Adrenal gland (tissue), 12 donors: ENCODE data around the gene ARL14EP. TPM values are rescaled to one million over a fixed set of nuclear protein-coding genes. Genes with fewer than 3 reads are reported as not detected.

Source experiments
- DNase-seq, 7 donors: peaks; one replicate each; pipeline ENCODE4 v3.0.0-alpha.2; 2019 to 2020
- H3K27ac ChIP-seq, 5 donors: fragments of 200-600 bp; sonication (generic) in 4 of 5; 1 replicate in 3 of 5; 2 replicates in 2 of 5; pipeline versions ENCODE4 v1.5.1 to v1.8.0; 2016 to 2020; ENCODE audit warnings: mild to moderate bottlenecking in 1 of 5
- H3K27me3 ChIP-seq: fragments of 200-600 bp; 2 replicates; pipeline ENCODE4 v1.8.0; 2021
- H3K36me3 ChIP-seq, 2 donors: fragments of 200-600 bp; replicated peaks in 1 of 2; 1 replicate in 1 of 2; 2 replicates in 1 of 2; pipeline versions ENCODE4 v1.5.1 to v1.8.0; 2018 to 2022
- H3K4me1 ChIP-seq, 2 donors: fragments of 200-600 bp; replicated peaks in 1 of 2; 1 replicate in 1 of 2; 2 replicates in 1 of 2; pipeline versions ENCODE4 v1.5.1 to v1.8.0; 2018 to 2021
- H3K4me3 ChIP-seq, 4 donors: fragments of 200-600 bp; sonication (generic) in 3 of 4; one replicate each; pipeline ENCODE4 v1.5.1; 2016 to 2018
- H3K9me3 ChIP-seq, 3 donors: fragments of 200-600 bp; sonication (generic) in 1 of 3; replicated peaks in 1 of 3; 1 replicate in 2 of 3; 2 replicates in 1 of 3; pipeline versions ENCODE4 v1.5.1 to v1.8.0; 2016 to 2021
- CTCF ChIP-seq, 6 experiments: fragments of 450-650 bp in 4 of 6; fragments of 200-600 bp in 2 of 6; sonication (generic) in 1 of 6; IDR thresholded peaks; 1 replicate in 5 of 6; 2 replicates in 1 of 6; pipeline versions ENCODE4 v1.5.1 to v1.8.0; 2016 to 2021; ENCODE audit warnings: antibody characterized with exemption in 6 of 6, mild to moderate bottlenecking in 2 of 6, moderate library complexity in 1 of 6
- POLR2A ChIP-seq, 2 donors: fragments of 450-650 bp; IDR thresholded peaks; one replicate each; pipeline ENCODE4 v1.6.1; 2017; ENCODE audit warnings: antibody characterized with exemption in 2 of 2, mild to moderate bottlenecking in 2 of 2, moderate library complexity in 1 of 2
- WGBS, 4 donors: extraction: QIAGEN DNeasy Blood & Tissue Kit in 2 of 4; methylation state at CpG; one replicate each; pipeline versions ENCODE4 v1.1.5 to v1.1.7; 2013 to 2017; 5-methylcytosine and 5-hydroxymethylcytosine counted together
- intact Hi-C, 2 donors: fragments of 100-400 bp; cut with DNase I; formaldehyde crosslinking; loops; one replicate each; pipeline versions ENCODE4 v1.14.1 to v1.15.0; 2022 to 2023
- polyA plus RNA-seq, 3 donors: library from polyadenylated mRNA; stranded (reverse); fragments of 200-250 nt in 2 of 3; fragments of 350-450 nt in 1 of 3; fragmentation: Illumina TruSeq in 1 of 3; extraction: RNeasy Lipid Tissue Mini Kit (QIAGEN cat#74804) in 1 of 3; gene quantifications; one replicate each; pipeline ENCODE4 v1.2.3, GENCODE V29; 2013 to 2014
- total RNA-seq, 9 donors: library from RNA; depleted of rRNA in 4 of 9; stranded (reverse); fragments of >200 nt in 4 of 9; fragments of 120-200 nt in 1 of 9; fragmentation: NEBNext Ultra II Directional in 1 of 9; extraction: Animal tissue kit (Norgen Biotek cat#: 25700) in 1 of 9; gene quantifications; one replicate each; pipeline versions ENCODE4 v1.1.0 to v1.2.4, GENCODE V29; 2013 to 2023
- donor health status: healthy with polysubstance abuse.
- donor health status: Bipolar disorder and iron deficiency.
- donor health status: DM: yes; HTN: yes; CAD: no.
- donor health status: DM: no; HTN: no; CAD: no.
- donor health status: DM: no; HTN: no; CAD: no.
- donor health status: DM: yes; HTN: yes; CAD: no.

The ARL14EP gene
- total and polyA plus RNA-seq, 12 donors, result 12.0 to 49.5 (median 31.7) TPM

GRCh38 chr11:30326114-30326778 lies 3.3 kb downstream of the ARL14EP start:
- Histone ChIP-seq H3K36me3 (peaks cover 0 to 7% of the 10 kb centered on the region in 2 donors), H3K27ac (peak overlapping the region in 3 of 5 donors; percentile 32 to 46 (median 44)), H3K4me1 (peaks cover 21 to 47% of the 10 kb centered on the region in 2 donors), H3K27me3 (no peaks in the 10 kb centered on the region), H3K4me3 (no peak overlapping the region), H3K9me3 (no peaks in the 10 kb centered on the region)
- WGBS, 4 donors, result 46 to 61% (median 55%) methylated on average over 2 of the region's 2 CpGs
- intact Hi-C loops, result no loop called here
- peak in 1 of 7 donors; percentile 13 for DNase-seq
- TF ChIP-seq POLR2A (IDR thresholded peaks at IDR 0.05) (no peak), CTCF (IDR thresholded peaks at IDR 0.05) (no peak)

GRCh38 chr11:30326906-30327305 lies 4.0 kb downstream of the ARL14EP start:
- Histone ChIP-seq H3K9me3 (no peaks in the 10 kb centered on the region), H3K27ac (peak overlapping the region in 1 of 5 donors; percentile 44), H3K36me3 (peaks cover 0 to 13% of the 10 kb centered on the region in 2 donors), H3K27me3 (no peaks in the 10 kb centered on the region), H3K4me3 (no peak overlapping the region), H3K4me1 (peaks cover 21 to 47% of the 10 kb centered on the region in 2 donors)
- TF ChIP-seq POLR2A (IDR thresholded peaks at IDR 0.05) (no peak), CTCF (IDR thresholded peaks at IDR 0.05) (no peak)
- intact Hi-C loops, result no loop called here
- DNase-seq, result no peak
- WGBS, 4 donors, result 65 to 73% (median 68%) methylated on average over 2 of the region's 2 CpGs

GRCh38 chr11:30328681-30329080 lies 5.8 kb downstream of the ARL14EP start:
- no peak for TF ChIP-seq CTCF (IDR thresholded peaks at IDR 0.05)
- TF ChIP-seq POLR2A (IDR thresholded peaks at IDR 0.05), result no peak
- Histone ChIP-seq H3K4me1 (peaks cover 18 to 45% of the 10 kb centered on the region in 2 donors), H3K27me3 (no peaks in the 10 kb centered on the region), H3K9me3 (no peaks in the 10 kb centered on the region), H3K36me3 (peaks cover 0 to 19% of the 10 kb centered on the region in 2 donors), H3K27ac (no peak overlapping the region), H3K4me3 (no peak overlapping the region)
- intact Hi-C loops, result no loop called here
- DNase-seq, result no peak

GRCh38 chr11:30329150-30329940 lies 6.4 kb downstream of the ARL14EP start:
- Histone ChIP-seq H3K9me3 (no peaks in the 10 kb centered on the region), H3K4me3 (no peak overlapping the region), H3K4me1 (peaks cover 16 to 38% of the 10 kb centered on the region in 2 donors), H3K27ac (no peak overlapping the region), H3K27me3 (no peaks in the 10 kb centered on the region), H3K36me3 (peaks cover 0 to 23% of the 10 kb centered on the region in 2 donors)
- no peak for DNase-seq
- TF ChIP-seq CTCF (IDR thresholded peaks at IDR 0.05) (no peak), POLR2A (IDR thresholded peaks at IDR 0.05) (no peak)
- intact Hi-C loops, result no loop called here
- WGBS, 4 donors, result 73 to 75% (median 73%) methylated on average over 4 of the region's 4 CpGs
